Sigmoid colon (tissue), 7 donors: ENCODE data around the gene CECR2. TPM values are rescaled to one million over a fixed set of nuclear protein-coding genes. Genes with fewer than 3 reads are reported as not detected.
A peak's percentile ranks its signal among the peaks of the same experiment; 100 is the strongest.

Source experiments
- DNase-seq: peaks from one replicate; pipeline ENCODE4 v3.0.0-alpha.2; 2019
- H3K27ac ChIP-seq, 4 donors: fragments of 200-600 bp; sonication (generic); one replicate each; pipeline ENCODE4 v1.5.1; 2016 to 2019; ENCODE audit warnings: mild to moderate bottlenecking in 1 of 4
- H3K27me3 ChIP-seq, 3 donors: fragments of 200-600 bp; sonication (generic); one replicate each; pipeline ENCODE4 v1.5.1; 2019; ENCODE audit warnings: mild to moderate bottlenecking in 1 of 3
- H3K36me3 ChIP-seq, 4 donors: fragments of 200-600 bp; sonication (generic); one replicate each; pipeline ENCODE4 v1.5.1; 2016 to 2019
- H3K4me1 ChIP-seq, 4 donors: fragments of 200-600 bp; sonication (generic); one replicate each; pipeline ENCODE4 v1.5.1; 2017 to 2019
- H3K4me3 ChIP-seq, 4 donors: fragments of 200-600 bp; sonication (generic); one replicate each; pipeline ENCODE4 v1.5.1; 2017 to 2019; ENCODE audit warnings: mild to moderate bottlenecking in 2 of 4, moderate library complexity in 1 of 4
- H3K9me3 ChIP-seq, 4 donors: fragments of 200-600 bp in 3 of 4; sonication (generic) in 3 of 4; one replicate each; pipeline versions ENCODE4 v1.5.1 to v1.6.1; 2013 to 2019
- EP300 ChIP-seq, 4 donors: sonication (generic); formaldehyde crosslinking; IDR thresholded peaks; one replicate each; pipeline ENCODE4 v1.6.1; 2017; ENCODE audit warnings: antibody characterized with exemption in 4 of 4
- POLR2A ChIP-seq, 2 donors: fragments of 450-650 bp; IDR thresholded peaks; one replicate each; pipeline ENCODE4 v1.6.1; 2016; ENCODE audit warnings: antibody characterized with exemption in 2 of 2, mild to moderate bottlenecking in 2 of 2, moderate library complexity in 2 of 2
- POLR2AphosphoS5 ChIP-seq, 4 donors: sonication (generic); formaldehyde crosslinking; IDR thresholded peaks; one replicate each; pipeline ENCODE4 v1.6.1; 2017; ENCODE audit warnings: antibody characterized with exemption in 4 of 4
- WGBS, 2 donors: extraction: QIAGEN DNeasy Blood & Tissue Kit; methylation state at CpG; one replicate each; pipeline ENCODE4 v1.1.7; 2013; 5-methylcytosine and 5-hydroxymethylcytosine counted together
- intact Hi-C: fragments of 100-400 bp; cut with DNase I; formaldehyde crosslinking; loops from one replicate; pipeline ENCODE4 v1.15.1; 2023
- polyA plus RNA-seq, 3 donors: library from polyadenylated mRNA; stranded (reverse); fragments of 200-250 nt; gene quantifications; one replicate each; pipeline ENCODE4 v1.2.3, GENCODE V29; 2013
- total RNA-seq, 4 donors: library from RNA; depleted of rRNA; stranded (reverse); fragments of >200 nt; gene quantifications; one replicate each; pipeline ENCODE4 v1.1.0, GENCODE V29; 2016
- TF ChIP-seq, protein P1 (sequence below), 4 experiments: fragments of 450-650 bp in 3 of 4; fragments of 200-600 bp in 1 of 4; IDR thresholded peaks; one replicate each; pipeline ENCODE4 v1.5.1; 2016 to 2019; ENCODE audit warnings: antibody characterized with exemption in 4 of 4, mild to moderate bottlenecking in 3 of 4, moderate library complexity in 2 of 4
- donor health status: healthy with polysubstance abuse.
- donor health status: Bipolar disorder and iron deficiency.
- donor health status: healthy.

Gene CECR2
- total and polyA plus RNA-seq, 7 donors: 0.39 to 2.8 (median 1.3) TPM; not detected in 1

- H3K27me3 ChIP-seq: peaks cover 0 to 17% (median 6%) of the 10 kb centered on the region in 3 donors
- H3K36me3 ChIP-seq: no peaks in the 10 kb centered on the region
- no peak overlapping the region for H3K4me3 ChIP-seq
- H3K9me3 ChIP-seq: no peaks in the 10 kb centered on the region
- TF ChIP-seq POLR2A (IDR thresholded peaks at IDR 0.05) (no peak), EP300 (IDR thresholded peaks at IDR 0.05) (no peak), POLR2AphosphoS5 (IDR thresholded peaks at IDR 0.05) (no peak)
- TF ChIP-seq, protein P1, sequence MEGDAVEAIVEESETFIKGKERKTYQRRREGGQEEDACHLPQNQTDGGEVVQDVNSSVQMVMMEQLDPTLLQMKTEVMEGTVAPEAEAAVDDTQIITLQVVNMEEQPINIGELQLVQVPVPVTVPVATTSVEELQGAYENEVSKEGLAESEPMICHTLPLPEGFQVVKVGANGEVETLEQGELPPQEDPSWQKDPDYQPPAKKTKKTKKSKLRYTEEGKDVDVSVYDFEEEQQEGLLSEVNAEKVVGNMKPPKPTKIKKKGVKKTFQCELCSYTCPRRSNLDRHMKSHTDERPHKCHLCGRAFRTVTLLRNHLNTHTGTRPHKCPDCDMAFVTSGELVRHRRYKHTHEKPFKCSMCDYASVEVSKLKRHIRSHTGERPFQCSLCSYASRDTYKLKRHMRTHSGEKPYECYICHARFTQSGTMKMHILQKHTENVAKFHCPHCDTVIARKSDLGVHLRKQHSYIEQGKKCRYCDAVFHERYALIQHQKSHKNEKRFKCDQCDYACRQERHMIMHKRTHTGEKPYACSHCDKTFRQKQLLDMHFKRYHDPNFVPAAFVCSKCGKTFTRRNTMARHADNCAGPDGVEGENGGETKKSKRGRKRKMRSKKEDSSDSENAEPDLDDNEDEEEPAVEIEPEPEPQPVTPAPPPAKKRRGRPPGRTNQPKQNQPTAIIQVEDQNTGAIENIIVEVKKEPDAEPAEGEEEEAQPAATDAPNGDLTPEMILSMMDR (IDR thresholded peaks at IDR 0.05): no peak
- WGBS, 2 donors: 57 to 75% methylated on average over 4 of the region's 4 CpGs
- no peak for DNase-seq
- H3K4me1 ChIP-seq: no peaks in the 10 kb centered on the region
- intact Hi-C loops: no loop called here
- H3K27ac ChIP-seq: no peak overlapping the region
Measured at GRCh38 chr22:17359501-17359900, 9.8 kb upstream of the CECR2 start.

DNA sequence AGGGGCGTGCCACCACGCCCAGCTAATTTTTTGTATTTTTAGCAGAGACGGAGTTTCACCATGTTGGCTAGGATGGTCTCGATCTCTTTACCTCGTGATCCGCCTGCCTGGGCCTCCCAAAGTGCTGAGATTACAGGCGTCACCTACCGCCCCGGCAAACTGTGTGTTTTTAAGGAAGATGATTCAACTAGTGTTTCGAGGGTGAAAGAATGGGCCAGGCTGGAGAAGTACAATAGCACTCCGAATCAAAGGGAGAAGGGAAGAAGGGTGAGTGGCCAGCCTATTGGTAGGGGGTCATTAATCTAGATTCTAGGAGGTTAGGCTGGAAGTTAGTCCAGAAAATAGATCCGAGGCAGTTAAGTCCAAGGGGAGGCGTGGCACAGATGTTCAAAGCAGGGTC lies 2.9 kb upstream of the CECR2 start:
- Histone ChIP-seq H3K27ac (no peak overlapping the region), H3K9me3 (no peaks in the 10 kb centered on the region), H3K4me3 (no peak overlapping the region), H3K27me3 (peaks cover 22 to 74% (median 36%) of the 10 kb centered on the region in 3 donors), H3K36me3 (no peaks in the 10 kb centered on the region), H3K4me1 (peaks cover 0 to 27% (median 24%) of the 10 kb centered on the region in 4 donors)
- TF ChIP-seq, protein P1 (IDR thresholded peaks at IDR 0.05): no peak
- TF ChIP-seq POLR2AphosphoS5 (IDR thresholded peaks at IDR 0.05): no peak
- no peak for TF ChIP-seq EP300 (IDR thresholded peaks at IDR 0.05)
- no peak for TF ChIP-seq POLR2A (IDR thresholded peaks at IDR 0.05)
- WGBS, 2 donors: 39 to 85% methylated on average over 13 of the region's 13 CpGs
- no peak for DNase-seq
- intact Hi-C loops: no loop called here

DNA sequence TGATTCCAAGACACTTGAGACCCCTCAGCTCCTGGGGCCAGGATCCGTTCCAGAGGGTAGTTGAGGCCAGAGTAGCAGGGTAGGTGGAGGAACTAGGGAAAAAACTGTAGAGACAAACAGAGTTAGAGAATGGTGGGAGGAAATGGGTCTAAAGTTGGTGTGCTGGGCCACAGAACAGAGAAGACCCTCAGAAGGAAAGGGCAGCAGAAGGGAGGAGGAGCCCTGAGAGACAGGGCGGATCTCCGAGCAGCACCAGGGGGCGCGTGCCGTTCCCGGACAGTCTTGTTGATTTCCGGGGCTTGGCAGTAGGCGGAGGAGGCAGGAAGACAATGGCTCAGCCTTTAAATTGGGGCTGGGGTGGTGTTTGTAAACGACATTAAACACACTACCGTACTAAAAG lies 2.4 kb upstream of the CECR2 start:
- DNase-seq: peak; percentile 73
- H3K36me3 ChIP-seq: no peaks in the 10 kb centered on the region
- no peaks in the 10 kb centered on the region for H3K9me3 ChIP-seq
- whole genome bisulfite sequencing, 2 donors: 7 to 10% methylated on average over 11 of the region's 11 CpGs
- peaks cover 22 to 79% (median 41%) of the 10 kb centered on the region in 3 donors for H3K27me3 ChIP-seq
- no peak overlapping the region for H3K4me3 ChIP-seq
- peaks cover 0 to 30% (median 24%) of the 10 kb centered on the region in 4 donors for H3K4me1 ChIP-seq
- TF ChIP-seq POLR2A (IDR thresholded peaks at IDR 0.05): no peak
- no peak for TF ChIP-seq EP300 (IDR thresholded peaks at IDR 0.05)
- TF ChIP-seq, protein P1 (IDR thresholded peaks at IDR 0.05): no peak
- TF ChIP-seq POLR2AphosphoS5 (IDR thresholded peaks at IDR 0.05): no peak
- intact Hi-C loops: no loop called here
- no peak overlapping the region for H3K27ac ChIP-seq

DNA sequence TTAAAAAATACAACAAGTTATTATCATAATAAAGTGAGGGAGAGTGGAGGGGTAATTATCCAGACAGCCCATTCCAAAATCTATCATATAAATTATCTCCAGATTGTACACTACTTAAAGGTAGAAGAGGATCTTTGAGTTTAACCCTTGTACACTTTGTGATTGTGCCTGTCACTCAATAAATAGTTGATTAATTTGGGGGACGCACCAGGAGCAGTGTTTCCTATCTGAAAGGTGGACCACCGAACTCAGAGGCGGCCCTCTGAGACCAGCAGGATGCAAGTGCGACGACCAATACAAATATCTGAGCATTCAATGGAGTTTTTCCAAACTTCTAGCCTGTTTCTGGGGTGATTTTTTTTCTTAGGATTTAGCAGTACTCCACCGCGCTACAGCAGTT lies 1.1 kb upstream of the CECR2 start:
- H3K9me3 ChIP-seq: no peaks in the 10 kb centered on the region
- no peak for DNase-seq
- WGBS, 2 donors: 11 to 15% methylated on average over 7 of the region's 7 CpGs
- TF ChIP-seq POLR2AphosphoS5 (IDR thresholded peaks at IDR 0.05) (no peak), EP300 (IDR thresholded peaks at IDR 0.05) (no peak), POLR2A (IDR thresholded peaks at IDR 0.05) (no peak)
- TF ChIP-seq, protein P1 (IDR thresholded peaks at IDR 0.05): no peak
- H3K36me3 ChIP-seq: no peaks in the 10 kb centered on the region
- peaks cover 22 to 89% (median 49%) of the 10 kb centered on the region in 3 donors for H3K27me3 ChIP-seq
- H3K27ac ChIP-seq: peak overlapping the region in 3 of 4 donors; percentile 57 to 62 (median 58)
- H3K4me1 ChIP-seq: peaks cover 0 to 30% (median 24%) of the 10 kb centered on the region in 4 donors
- intact Hi-C loops: no loop called here
- peak overlapping the region; percentile 30 to 60 (median 50) for H3K4me3 ChIP-seq
